Measurements from ENCODE around the gene TMEM150A.
"Not testable (repeated sequence)": the region's sequence is repeated elsewhere in the genome, so short reads cannot be mapped to it uniquely, and the experiment has no call there.

The TMEM150A gene

GRCh38 chr2:85604568-85605339, 2.3 kb upstream of the TMEM150A start:
- peak; percentile 44 for DNase-seq (ENCODE audit: low read depth)
- H3K4me3 ChIP-seq (ENCODE audit: low read length), result no peak overlapping the region
- TF ChIP-seq CTCF (IDR thresholded peaks at IDR 0.05; ENCODE audit: insufficient read depth, low read depth, low read length, missing control alignments), result no peak

GRCh38 chr2:85604133-85604444, 1.6 kb upstream of the TMEM150A start:
- H3K4me3 ChIP-seq (ENCODE audit: low read length), result peak overlapping the region; percentile 73
- not testable (repeated sequence) for DNase-seq (ENCODE audit: low read depth)

GRCh38 chr2:85601771-85602475, 575 bp downstream of the TMEM150A start:
- TF ChIP-seq CTCF (IDR thresholded peaks at IDR 0.05; ENCODE audit: insufficient read depth, low read depth, low read length, missing control alignments), result no peak
- peak overlapping the region; percentile 73 for H3K4me3 ChIP-seq (ENCODE audit: low read length)
- DNase-seq (ENCODE audit: low read depth), result peak; percentile 55

GRCh38 chr2:85600951-85601770, 1.3 kb downstream of the TMEM150A start:
- TF ChIP-seq CTCF (IDR thresholded peaks at IDR 0.05; ENCODE audit: insufficient read depth, low read depth, low read length, missing control alignments), result no peak

GRCh38 chr2:85600235-85600575, 2.3 kb downstream of the TMEM150A start:
- no peak for DNase-seq (ENCODE audit: low read depth)
- TF ChIP-seq CTCF (IDR thresholded peaks at IDR 0.05; ENCODE audit: insufficient read depth, low read depth, low read length, missing control alignments), result no peak
- H3K4me3 ChIP-seq (ENCODE audit: low read length), result no peak overlapping the region

More at GRCh38 chr2:85600951-85601770, 1.3 kb downstream of the TMEM150A start:
- DNase-seq (ENCODE audit: low read depth), result no peak
- peak overlapping the region; percentile 73 for H3K4me3 ChIP-seq (ENCODE audit: low read length)

- TF ChIP-seq CTCF (IDR thresholded peaks at IDR 0.05; ENCODE audit: insufficient read depth, low read depth, low read length, missing control alignments), result no peak
- DNase-seq (ENCODE audit: low read depth), result no peak
- H3K4me3 ChIP-seq (ENCODE audit: low read length), result no peak overlapping the region
Observed at GRCh38 chr2:85599468-85600234, 2.8 kb downstream of the TMEM150A start.

Measured in epithelial cell of esophagus (primary cell).